Measurements from ENCODE around the gene EGR1.

Gene EGR1

GRCh38 chr5:138515556-138516245 is 50.4 kb downstream of the EGR1 start:
- peak; percentile 49 for DNase-seq

- no peak for DNase-seq
Observed at GRCh38 chr5:138517437-138517836, 52.2 kb downstream of the EGR1 start.

Data from DMS79 (cell line).